HepG2 (cell line): ENCODE data around the gene SIT1. TPM values are rescaled to one million over a fixed set of nuclear protein-coding genes. Genes with fewer than 3 reads are reported as not detected.
A peak's percentile ranks its signal among the peaks of the same experiment; 100 is the strongest.

ENCODE experiments used
- ARID4A ChIP-seq: sonication (generic); formaldehyde crosslinking; IDR thresholded peaks from 2 replicates; pipeline ENCODE4 v1.5.0; 2020; ENCODE audit warnings: mild to moderate bottlenecking, missing genetic modification reagents, borderline replicate concordance
- HMGXB4 ChIP-seq, 2 experiments: sonication (generic) in 1 of 2; formaldehyde crosslinking in 1 of 2; IDR thresholded peaks; 2 replicates each; pipeline versions ENCODE4 v1.4.0 to v1.6.1; 2018 to 2020; ENCODE audit warnings: missing genetic modification reagents in 2 of 2, borderline replicate concordance in 1 of 2, low read depth in 1 of 2, mild to moderate bottlenecking in 1 of 2, missing biosample characterization in 1 of 2
- HNRNPK ChIP-seq: fragments of 200-400 bp; formaldehyde crosslinking; IDR thresholded peaks from 2 replicates; pipeline ENCODE4 v1.6.1; 2018; ENCODE audit warnings: low read length, low read depth, moderate library complexity, mild to moderate bottlenecking; ENCODE audit not compliant: poor library complexity, severe bottlenecking
- MAFF ChIP-seq: IDR thresholded peaks from 2 replicates; pipeline ENCODE4 v1.6.1; 2011; ENCODE audit warnings: low read depth, low read length, improper control_type of control experiment
- SIX1 ChIP-seq: sonication (generic); formaldehyde crosslinking; IDR thresholded peaks from 2 replicates; pipeline ENCODE4 v1.4.0; 2020; ENCODE audit warnings: missing genetic modification reagents, borderline replicate concordance
- ZNF468 ChIP-seq: sonication (generic); formaldehyde crosslinking; IDR thresholded peaks from 2 replicates; pipeline ENCODE4 v1.8.0; 2022; ENCODE audit warnings: mild to moderate bottlenecking, moderate library complexity, missing genetic modification reagents
- ZNF746 ChIP-seq: sonication (generic); formaldehyde crosslinking; IDR thresholded peaks from 2 replicates; pipeline ENCODE4 v1.8.0; 2022; ENCODE audit warnings: mild to moderate bottlenecking, missing genetic modification reagents
- ZSCAN31 ChIP-seq: sonication (generic); formaldehyde crosslinking; IDR thresholded peaks from 2 replicates; pipeline ENCODE4 v1.5.0; 2020; ENCODE audit warnings: low read depth, mild to moderate bottlenecking, missing genetic modification reagents
- polyA plus RNA-seq, 8 experiments: library from polyadenylated mRNA; depleted of rRNA in 3 of 8; stranded (reverse) in 7 of 8; unstranded in 1 of 8; fragments of >200 nt; fragmentation: Illumina TruSeq in 4 of 8; extraction: Trizol in 4 of 8; gene quantifications; 2 replicates each; pipeline versions ENCODE4 v1.2.1 to v1.2.3, GENCODE V29; 2011 to 2016; ENCODE audit warnings: low read depth in 4 of 8, missing spikeins in 1 of 8, mixed read lengths in 1 of 8; ENCODE audit not compliant: insufficient read depth in 1 of 8
- total RNA-seq, 5 experiments: library from RNA; depleted of rRNA; stranded (reverse); fragments of >200 nt; fragmentation: Illumina TruSeq; extraction: Trizol; gene quantifications; 2 replicates each; pipeline ENCODE4 v1.2.3, GENCODE V29; 2016; ENCODE audit warnings: low read depth in 1 of 5

SIT1 gene
- total and polyA plus RNA-seq, 2 of the 13 experiments (the other 11 are each of a cell fraction or from before 2014, with no cell fraction given): 0.09 to 6.7 TPM

GRCh38 chr9:35690614-35691333 is 40.0 kb upstream of the SIT1 start (continued):
- peak in 1 of 2 experiments; percentile 47; a peak in 1 of 4 replicates for TF ChIP-seq HMGXB4 (CRISPR knock-in tag; IDR thresholded peaks at IDR 0.05; ENCODE audit: borderline replicate concordance in 1 of 2, low read depth in 1 of 2)
- TF ChIP-seq ZNF746 (CRISPR knock-in tag): 0 out of 2 replicates have a peak, but pooled peaks have one; percentile 14
- no peak for TF ChIP-seq SIX1 (CRISPR knock-in tag)
- TF ChIP-seq ZNF468 (CRISPR knock-in tag): no peak
- peak; percentile 54; the same call in 1 of the 2 replicates for TF ChIP-seq ARID4A
- TF ChIP-seq HNRNPK: peak; percentile 54
- TF ChIP-seq ZSCAN31 (CRISPR knock-in tag): 0 out of 2 replicates have a peak, but pooled peaks have one; percentile 12
- TF ChIP-seq MAFF: no peak
- TF ChIP-seq, all 625 proteins: peak for 40
